Measurements from ENCODE around the gene TBC1D8B. TPM values are rescaled to one million over a fixed set of nuclear protein-coding genes. Genes with fewer than 3 reads are reported as not detected.

Gene TBC1D8B
- total RNA-seq, 4 donors from 2014 or later: 0.55 to 4.8 (median 0.86) TPM

DNA sequence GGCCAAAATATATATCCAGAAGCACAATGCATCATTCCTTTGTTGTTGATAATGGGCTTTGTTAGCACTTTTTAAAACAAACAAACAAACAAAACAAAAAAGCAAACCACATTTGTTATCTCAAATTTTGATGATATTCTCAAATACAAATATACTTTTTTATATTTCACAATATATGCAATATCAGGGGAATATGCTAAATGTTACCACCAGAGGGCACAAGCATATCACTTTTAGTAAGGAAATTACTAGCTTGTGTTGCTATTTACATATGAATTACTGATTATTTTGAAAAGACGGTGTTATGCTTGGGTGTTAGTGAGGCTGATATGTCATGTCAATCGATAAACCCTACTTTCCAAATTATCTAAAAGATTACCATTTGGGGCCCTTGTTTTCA, 71.6 kb downstream of the TBC1D8B start:
- Histone ChIP-seq H3K9me3 (no peaks in the 10 kb centered on the region), H3K27ac (no peak overlapping the region), H3K4me1 (no peaks in the 10 kb centered on the region), H3K27me3 (no peaks in the 10 kb centered on the region), H3K4me3 (no peak overlapping the region), H3K36me3 (no peaks in the 10 kb centered on the region)
- no peak for DNase-seq
- in situ Hi-C loops (cut with MboI; ENCODE audit: low sequenced_read_pairs in 4 of 4) (no loop called here), intact Hi-C loops (cut with DNase I; ENCODE audit: low total_unique reads) (no loop called here)
- ATAC-seq: no peak
- TF ChIP-seq, protein P1, sequence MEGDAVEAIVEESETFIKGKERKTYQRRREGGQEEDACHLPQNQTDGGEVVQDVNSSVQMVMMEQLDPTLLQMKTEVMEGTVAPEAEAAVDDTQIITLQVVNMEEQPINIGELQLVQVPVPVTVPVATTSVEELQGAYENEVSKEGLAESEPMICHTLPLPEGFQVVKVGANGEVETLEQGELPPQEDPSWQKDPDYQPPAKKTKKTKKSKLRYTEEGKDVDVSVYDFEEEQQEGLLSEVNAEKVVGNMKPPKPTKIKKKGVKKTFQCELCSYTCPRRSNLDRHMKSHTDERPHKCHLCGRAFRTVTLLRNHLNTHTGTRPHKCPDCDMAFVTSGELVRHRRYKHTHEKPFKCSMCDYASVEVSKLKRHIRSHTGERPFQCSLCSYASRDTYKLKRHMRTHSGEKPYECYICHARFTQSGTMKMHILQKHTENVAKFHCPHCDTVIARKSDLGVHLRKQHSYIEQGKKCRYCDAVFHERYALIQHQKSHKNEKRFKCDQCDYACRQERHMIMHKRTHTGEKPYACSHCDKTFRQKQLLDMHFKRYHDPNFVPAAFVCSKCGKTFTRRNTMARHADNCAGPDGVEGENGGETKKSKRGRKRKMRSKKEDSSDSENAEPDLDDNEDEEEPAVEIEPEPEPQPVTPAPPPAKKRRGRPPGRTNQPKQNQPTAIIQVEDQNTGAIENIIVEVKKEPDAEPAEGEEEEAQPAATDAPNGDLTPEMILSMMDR (IDR thresholded peaks at IDR 0.05 in 4 of 5, conservative IDR thresholded peaks at IDR 0.05 in 1 of 5): peak in 2 of 5 experiments; percentile 44 to 60
- TF ChIP-seq POLR2A (IDR thresholded peaks at IDR 0.05): no peak

- Histone ChIP-seq H3K4me3 (no peak overlapping the region), H3K27ac (no peak overlapping the region), H3K4me1 (no peaks in the 10 kb centered on the region), H3K36me3 (no peaks in the 10 kb centered on the region), H3K9me3 (no peaks in the 10 kb centered on the region), H3K27me3 (peaks cover 0 to 5% (median 0%) of the 10 kb centered on the region in 3 donors)
- ATAC-seq (no peak), DNase-seq (no peak)
- in situ Hi-C loops (cut with MboI; ENCODE audit: low sequenced_read_pairs in 4 of 4) (no loop called here), intact Hi-C loops (cut with DNase I; ENCODE audit: low total_unique reads) (no loop called here)
- no peak for TF ChIP-seq POLR2A (IDR thresholded peaks at IDR 0.05)
- TF ChIP-seq, protein P1 (IDR thresholded peaks at IDR 0.05 in 4 of 5, conservative IDR thresholded peaks at IDR 0.05 in 1 of 5): no peak
Measured at GRCh38 chrX:106875151-106875550, 72.7 kb downstream of the TBC1D8B start.

DNA sequence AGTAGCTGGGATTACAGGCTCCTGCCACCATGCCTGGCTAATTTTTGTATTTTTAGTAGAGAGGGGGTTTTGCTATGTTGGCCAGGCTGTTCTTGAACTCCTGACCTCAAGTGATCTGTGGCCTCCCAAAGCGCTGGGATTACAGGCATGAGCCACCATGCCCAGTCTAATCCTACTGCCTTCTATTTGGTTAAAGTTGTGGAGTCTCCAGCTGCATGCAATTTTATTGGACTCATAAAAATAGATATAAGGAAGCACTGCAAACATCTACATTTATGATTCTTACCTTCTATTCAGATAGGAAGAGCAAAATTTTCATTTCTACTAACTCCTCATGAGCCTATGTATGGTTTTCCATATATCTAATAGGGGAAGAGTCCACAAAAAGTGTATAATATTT, 87.0 kb downstream of the TBC1D8B start:
- Histone ChIP-seq H3K27ac (no peak overlapping the region), H3K27me3 (peaks cover 0 to 7% (median 4%) of the 10 kb centered on the region in 3 donors), H3K9me3 (no peaks in the 10 kb centered on the region), H3K4me3 (no peak overlapping the region), H3K4me1 (no peaks in the 10 kb centered on the region), H3K36me3 (no peaks in the 10 kb centered on the region)
- in situ Hi-C loops (cut with MboI; ENCODE audit: low sequenced_read_pairs in 4 of 4) (no loop called here), intact Hi-C loops (cut with DNase I; ENCODE audit: low total_unique reads) (no loop called here)
- DNase-seq (no peak), ATAC-seq (no peak)
- TF ChIP-seq, protein P1 (IDR thresholded peaks at IDR 0.05 in 4 of 5, conservative IDR thresholded peaks at IDR 0.05 in 1 of 5): no peak
- no peak for TF ChIP-seq POLR2A (IDR thresholded peaks at IDR 0.05)

DNA sequence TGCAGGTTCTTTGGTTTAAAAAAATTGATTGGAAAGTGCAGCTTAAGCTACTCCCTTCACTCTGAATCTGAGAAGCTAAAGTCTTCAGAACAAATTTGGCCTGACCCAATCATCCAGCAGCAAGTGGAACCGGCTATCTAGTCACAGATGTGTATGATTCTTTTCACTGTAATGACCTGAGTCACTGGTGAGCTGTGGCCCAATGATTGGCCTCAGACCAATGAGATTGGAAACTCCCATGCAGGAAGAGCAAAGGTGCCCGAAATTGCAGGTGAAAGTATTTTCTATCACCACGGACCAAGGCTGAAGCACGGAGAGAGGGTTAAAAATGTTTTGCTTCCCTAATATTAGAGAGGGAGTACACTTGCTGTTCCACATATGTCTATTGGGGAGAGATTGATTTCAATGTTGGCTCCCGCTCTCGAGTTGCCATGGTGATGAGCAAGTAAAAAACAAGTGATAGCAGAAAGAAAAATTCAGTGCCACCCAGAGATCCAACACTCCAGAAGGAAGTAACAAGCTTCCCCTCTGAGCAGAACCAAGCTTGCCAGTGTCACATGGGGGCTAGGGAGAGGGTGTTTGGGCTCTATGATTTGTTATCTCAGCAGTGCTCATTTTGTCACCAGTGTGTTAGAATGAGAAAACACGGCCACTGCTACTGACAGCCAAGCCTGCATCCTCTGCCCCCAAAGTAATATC, 89.4 kb downstream of the TBC1D8B start:
- no peak for TF ChIP-seq POLR2A (IDR thresholded peaks at IDR 0.05)
- TF ChIP-seq, protein P1 (IDR thresholded peaks at IDR 0.05 in 4 of 5, conservative IDR thresholded peaks at IDR 0.05 in 1 of 5): no peak
- ATAC-seq (no peak), DNase-seq (no peak)
- Histone ChIP-seq H3K9me3 (no peaks in the 10 kb centered on the region), H3K4me1 (no peaks in the 10 kb centered on the region), H3K4me3 (no peak overlapping the region), H3K27me3 (peaks cover 0 to 7% (median 0%) of the 10 kb centered on the region in 3 donors), H3K27ac (no peak overlapping the region), H3K36me3 (no peaks in the 10 kb centered on the region)
- in situ Hi-C loops (cut with MboI; ENCODE audit: low sequenced_read_pairs in 4 of 4) (loop anchor here in 1 of 4 donors (10.0 kb wide), 1 partner anchor 63 kb away; no protein-coding TSS in a partner anchor), intact Hi-C loops (cut with DNase I; ENCODE audit: low total_unique reads) (no loop called here)
